Germinal center (tissue), 1 donor: ENCODE data around the gene DNAJC30.
"Not testable (repeated sequence)": the region's sequence is repeated elsewhere in the genome, so short reads cannot be mapped to it uniquely, and the experiment has no call there.

Experiments used
- DNase-seq: peaks from one replicate; pipeline ENCODE4 v3.0.0; 2012; ENCODE audit warnings: mixed read lengths, low spot score

DNAJC30 gene

DNA sequence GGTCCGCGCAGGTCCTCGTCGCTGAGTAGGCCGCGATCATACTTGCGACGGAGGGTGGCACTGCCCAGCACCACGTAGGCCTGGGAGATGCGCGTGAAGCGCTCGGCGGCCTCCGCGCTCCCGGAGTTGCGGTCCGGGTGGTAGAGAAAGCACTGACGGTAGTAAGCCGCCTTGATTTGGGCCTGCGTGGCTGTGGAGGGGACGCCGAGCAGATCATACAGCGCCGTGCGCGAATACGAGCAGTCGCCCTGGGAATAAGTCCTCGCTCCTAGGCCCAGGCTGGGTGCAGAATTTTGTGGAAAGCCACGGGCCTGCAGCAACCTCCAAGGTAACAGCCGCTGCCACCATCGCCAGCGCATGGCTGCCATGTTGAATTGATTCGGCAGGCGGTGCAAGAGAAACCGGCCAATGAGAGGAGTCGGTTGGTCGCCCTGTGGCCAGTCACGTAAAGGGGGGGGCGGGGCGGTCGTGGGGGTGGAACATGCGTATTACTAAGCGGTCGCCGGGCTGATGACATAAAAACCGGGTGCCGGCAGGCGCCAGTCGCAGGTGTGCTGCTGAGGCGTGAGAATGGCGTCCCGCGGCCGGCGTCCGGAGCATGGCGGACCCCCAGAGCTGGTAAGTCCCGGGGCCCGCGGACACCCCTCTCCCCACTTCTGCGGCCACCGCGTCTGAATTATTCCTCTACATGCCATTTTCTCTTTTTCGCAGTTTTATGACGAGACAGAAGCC is at the start of gene DNAJC30, which contains the start of gene BUD23:
Gene DNAJC30 (minus strand): TSS at position 398 of the 732 bp plus-strand sequence. CDS start 30 bp downstream, at position 368.
Gene BUD23 (plus strand): TSS at position 542 of the 732 bp plus-strand sequence. CDS start 29 bp downstream, at position 571.
- peak; percentile 99 for DNase-seq

DNA sequence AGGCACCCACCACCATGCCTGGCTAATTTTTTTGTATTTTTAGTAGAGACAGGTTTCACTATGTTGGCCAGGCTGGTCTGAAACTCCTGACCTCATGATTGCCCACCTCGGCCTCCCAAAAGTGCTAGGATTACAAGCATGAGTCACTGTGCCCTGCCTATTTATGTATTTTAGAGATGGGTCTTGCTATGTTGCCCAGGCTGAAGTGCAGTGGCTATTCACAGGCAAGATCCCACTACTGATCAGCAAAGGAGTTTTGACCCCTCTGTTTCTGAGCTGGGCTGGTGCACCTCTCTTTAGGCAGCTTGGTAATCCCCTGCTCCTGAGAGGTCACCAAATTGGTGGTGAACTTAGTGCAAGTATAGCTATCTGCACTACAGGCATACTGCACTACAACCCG is 49.1 kb upstream of the DNAJC30 start:
- DNase-seq = no peak

DNA sequence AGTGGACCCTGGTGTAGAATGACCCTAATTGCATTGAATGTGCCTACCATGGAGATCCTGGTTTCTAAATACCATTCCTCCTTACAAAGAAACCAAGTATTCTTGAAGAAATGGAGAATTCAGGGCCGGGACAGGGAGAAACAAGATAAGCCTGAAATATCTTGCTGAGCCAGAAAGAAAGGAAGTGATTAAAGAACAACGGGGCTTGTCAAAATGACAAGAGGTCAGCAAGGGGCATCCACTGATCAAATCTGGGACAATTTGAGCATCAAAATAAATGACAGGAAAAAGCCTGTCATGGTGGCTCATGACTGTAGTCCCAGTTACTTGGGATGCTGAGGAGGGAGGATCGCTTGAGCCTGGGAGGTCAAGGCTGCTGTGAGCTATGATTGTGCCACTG is 47.2 kb upstream of the DNAJC30 start:
- no peak for DNase-seq

- no peak for DNase-seq
These were observed 45.3 kb upstream of the DNAJC30 start for GRCh38 chr7:73728551-73728950.

DNA sequence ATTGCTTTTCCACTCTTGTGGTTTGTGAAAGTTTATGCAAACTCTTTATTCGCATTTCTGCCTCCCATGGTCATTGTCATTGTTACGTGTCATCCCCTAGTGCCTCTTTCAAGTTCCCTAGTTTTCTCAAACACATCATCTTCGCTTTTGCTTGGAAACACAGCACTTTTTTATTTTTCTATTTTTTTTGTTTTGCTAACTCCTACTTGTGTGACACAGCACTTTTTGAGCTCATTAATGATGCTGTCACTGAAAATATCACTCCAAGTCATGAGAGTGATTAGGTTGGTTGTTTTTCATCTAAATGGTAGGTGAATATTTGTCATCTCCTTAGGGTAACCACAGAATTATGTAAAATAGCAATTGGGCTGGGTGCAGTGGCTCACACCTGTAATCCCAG is 44.7 kb upstream of the DNAJC30 start:
- no peak for DNase-seq

DNA sequence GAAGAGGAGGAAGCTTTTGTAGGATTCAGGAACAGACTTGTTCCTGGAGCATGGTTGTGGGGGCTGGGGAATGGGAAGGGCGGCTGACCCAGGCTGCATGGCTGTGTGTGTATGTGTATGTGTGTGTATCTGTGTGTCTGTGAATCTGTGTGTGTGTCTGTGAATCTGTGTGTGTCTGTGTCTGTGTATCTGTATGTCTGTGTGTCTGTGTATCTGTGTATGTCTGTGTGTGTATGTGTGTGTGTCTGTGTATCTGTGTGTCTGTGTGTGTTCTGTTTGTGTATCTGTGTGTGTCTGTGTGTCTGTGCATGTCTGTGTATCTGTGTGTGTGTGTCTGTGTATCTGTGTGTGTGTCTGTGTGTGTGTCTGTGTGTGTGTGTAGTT is 42.8 kb upstream of the DNAJC30 start:
- no peak for DNase-seq

DNA sequence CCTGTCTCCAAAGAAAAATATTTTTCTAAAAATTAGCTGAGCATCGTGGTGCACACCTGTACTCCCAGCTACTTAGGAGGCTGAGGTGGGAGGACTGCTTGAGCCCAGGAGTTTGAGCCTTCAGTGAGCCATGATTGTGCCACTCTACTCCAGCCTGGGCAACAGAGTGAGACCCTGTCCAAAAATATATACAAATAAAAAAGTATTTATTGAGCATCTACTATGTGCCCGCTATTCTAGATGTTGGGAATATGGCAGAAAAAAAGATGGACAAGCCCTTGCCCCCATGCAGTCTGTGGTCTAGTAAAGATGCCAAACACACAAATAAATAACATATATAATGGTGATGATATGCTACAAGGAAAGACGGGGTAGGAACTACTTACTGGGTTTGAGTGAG is 40.6 kb upstream of the DNAJC30 start:
- DNase-seq = no peak

DNA sequence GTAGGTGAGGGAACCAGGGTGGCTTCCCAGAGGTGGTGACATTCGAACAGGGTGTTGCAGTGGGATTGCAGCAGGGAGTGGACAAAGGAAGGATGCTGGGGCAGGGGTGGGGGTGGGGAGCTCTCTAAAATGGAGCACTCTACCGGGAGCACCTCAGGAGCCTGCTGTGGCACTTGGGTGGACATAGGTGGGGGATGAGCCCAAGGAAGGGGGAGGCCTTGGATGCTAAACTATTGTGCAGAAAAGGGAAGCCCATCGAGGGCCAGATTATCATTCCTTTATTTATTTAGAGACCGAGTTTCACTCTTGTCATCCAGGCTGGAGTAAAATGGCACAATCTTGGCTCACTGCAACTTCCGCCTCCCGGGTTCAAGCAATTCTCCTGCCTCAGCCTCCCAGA is 39.5 kb upstream of the DNAJC30 start:
- DNase-seq = no peak

GRCh38 chr7:73722182-73722581 is 38.9 kb upstream of the DNAJC30 start:
- DNase-seq = not testable (repeated sequence)

- no peak for DNase-seq
These were observed 38.1 kb upstream of the DNAJC30 start for GRCh38 chr7:73721377-73721817.

- not testable (repeated sequence) for DNase-seq
These were observed 37.2 kb upstream of the DNAJC30 start for GRCh38 chr7:73720443-73720842.

DNA sequence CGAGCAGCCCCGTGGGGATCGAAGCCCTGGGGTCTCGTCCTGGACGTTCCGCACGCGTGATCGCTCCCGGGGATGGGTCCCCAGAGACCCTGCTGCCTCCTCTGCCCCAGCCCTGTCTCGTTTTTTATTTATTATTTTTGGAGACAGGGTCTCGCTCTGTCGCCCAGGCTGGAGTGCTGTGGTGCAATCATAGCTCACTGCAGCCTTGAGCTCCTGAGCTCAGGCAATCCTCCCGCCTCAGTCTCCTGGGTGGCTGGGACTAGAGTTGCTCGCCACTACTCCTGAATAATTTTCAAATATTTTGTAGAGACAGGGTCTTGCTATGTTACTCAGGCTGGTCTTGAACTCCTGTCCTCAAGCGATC is 36.5 kb upstream of the DNAJC30 start:
- DNase-seq = no peak

DNA sequence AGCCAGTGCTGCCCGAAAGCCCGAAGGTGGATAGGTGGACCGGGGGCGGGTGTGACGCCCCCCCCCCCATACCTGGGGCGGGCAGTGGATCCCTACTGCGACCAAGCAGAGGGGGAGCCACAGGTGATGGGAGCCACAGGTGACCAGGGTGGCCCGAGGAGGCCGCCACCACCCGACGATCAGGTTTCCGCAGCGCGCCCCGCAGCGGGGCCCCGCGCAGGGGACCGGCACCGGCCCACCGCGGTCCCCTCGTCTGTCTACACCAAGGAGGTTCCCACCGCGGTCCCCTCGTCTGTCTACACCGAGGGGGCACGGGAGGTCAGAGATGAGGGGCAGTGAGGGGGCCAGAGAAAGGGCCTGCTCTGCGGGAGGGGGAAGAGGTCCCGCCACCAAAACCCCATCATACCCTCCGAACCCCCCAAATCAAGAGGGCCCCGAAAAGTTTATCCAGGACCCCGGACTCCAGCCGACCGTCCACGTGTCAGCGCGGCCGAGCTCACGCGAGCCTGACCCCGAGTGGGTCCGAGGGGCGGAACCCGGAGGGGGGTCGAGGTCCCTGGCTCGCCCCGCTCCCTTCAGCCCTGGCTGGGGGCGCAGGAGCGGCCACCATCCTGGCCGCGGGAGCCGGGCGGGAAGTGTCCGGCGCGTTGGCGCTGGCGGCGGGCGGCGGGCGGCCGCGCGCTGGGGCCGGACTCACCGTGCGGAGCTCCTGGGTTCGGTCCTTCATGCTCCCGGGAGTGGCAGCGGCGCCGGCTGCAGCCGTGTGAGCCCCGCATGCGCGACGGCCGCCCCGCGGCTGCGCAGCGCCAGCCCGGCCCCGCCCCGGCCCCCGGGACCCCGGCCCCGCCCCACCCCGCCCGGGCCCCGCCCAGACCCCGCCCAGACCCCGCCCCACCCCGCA is 35.9 kb upstream of the DNAJC30 start, which contains the start of gene STX1A:
Gene STX1A (minus strand): TSS at position 765 of the 901 bp plus-strand sequence. CDS start 38 bp downstream, at position 727.
- peak; percentile 93 for DNase-seq

GRCh38 chr7:73718438-73718881 is 35.2 kb upstream of the DNAJC30 start:
- no peak for DNase-seq

GRCh38 chr7:73717991-73718405 is 34.7 kb upstream of the DNAJC30 start:
- no peak for DNase-seq

DNA sequence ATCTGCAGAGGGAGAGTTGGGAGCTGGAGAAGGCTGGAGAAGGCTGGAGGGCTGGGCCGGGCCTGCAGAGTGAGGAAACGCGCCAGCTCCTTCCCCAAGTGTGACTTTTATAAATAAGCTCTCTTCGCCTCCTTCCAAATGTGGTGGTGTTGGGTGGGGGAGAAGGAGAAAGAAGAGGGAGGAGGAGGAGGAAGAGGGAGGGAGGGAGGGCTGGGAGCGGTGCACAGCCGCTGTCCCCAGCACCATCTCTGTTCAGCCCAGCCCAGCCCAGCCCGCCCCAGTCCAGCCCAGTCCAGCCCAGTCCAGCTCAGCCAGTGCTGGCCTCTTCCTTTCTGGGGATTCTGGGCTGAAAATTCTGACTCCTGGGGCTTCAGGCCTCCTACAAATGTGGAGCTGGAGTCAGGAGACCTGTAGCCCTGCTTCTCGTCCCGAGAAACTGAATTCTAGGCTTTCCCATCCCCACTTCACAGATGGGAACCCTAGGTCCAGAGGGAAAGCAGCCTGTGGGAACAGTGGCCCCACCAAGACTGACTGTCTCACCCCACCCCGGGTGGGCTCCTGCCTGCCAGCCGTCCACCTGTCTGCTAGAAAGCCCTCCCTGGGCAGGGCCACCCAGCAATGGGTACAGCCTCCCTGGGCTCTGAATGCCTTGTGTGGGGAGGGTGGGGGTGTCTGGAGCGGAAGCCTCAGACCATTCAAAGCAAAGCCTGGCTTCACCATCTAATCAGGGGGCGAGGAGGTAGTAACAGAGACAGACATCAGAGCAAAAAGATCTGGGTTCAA is 34.0 kb upstream of the DNAJC30 start:
- DNase-seq = no peak

GRCh38 chr7:73716318-73716890 is 33.2 kb upstream of the DNAJC30 start:
- no peak for DNase-seq

GRCh38 chr7:73715648-73716317 is 32.5 kb upstream of the DNAJC30 start:
- no peak for DNase-seq

DNA sequence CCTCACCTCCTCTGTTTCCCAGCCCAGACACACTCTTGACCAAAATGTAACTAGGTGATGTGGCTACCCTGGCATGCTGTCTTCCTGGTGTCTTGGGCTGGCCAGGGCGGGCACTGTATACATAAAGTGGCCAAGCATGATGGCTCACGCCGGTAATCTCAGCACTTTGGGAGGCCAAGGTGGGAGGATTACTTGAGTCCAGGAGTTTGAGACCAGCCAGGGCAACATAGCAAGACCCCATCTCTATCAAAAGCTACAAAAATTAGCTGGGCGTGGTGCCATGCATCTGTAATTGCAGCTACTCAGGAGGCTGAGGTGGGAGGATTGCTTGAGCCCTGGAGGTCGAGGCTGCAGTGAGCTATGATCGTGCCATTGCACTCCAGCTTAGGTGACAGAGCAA is 30.1 kb upstream of the DNAJC30 start:
- not testable (repeated sequence) for DNase-seq

DNA sequence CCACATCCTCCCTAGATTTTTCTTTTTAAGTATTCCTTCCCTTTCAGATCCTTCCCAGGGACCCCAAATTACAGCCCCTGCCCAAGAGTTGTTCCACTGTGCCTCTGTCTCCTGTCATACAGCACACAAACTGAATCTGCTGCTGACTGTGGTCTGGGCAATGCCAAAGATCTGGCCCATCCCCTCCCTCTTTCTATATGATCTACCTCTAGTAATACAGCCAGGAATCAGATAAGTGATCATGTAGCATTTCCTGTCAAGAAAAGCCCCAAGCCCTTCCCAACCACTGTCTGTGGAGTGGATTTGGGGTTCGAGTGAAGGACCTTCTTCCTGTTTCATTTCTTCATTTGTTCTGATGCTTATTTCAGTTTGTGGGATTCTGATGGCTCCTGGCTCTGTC is 29.5 kb upstream of the DNAJC30 start:
- DNase-seq = no peak

- DNase-seq = no peak
These were observed 25.8 kb upstream of the DNAJC30 start for GRCh38 chr7:73708961-73709549.
